GM23248 (cell line): ENCODE data around the gene ZBTB46.

ENCODE experiments used
- EZH2 ChIP-seq: fragments of 200-600 bp; sonication (generic); IDR thresholded peaks from 2 replicates; pipeline ENCODE4 v1.6.1; 2018; ENCODE audit warnings: antibody characterized with exemption, mild to moderate bottlenecking; ENCODE audit not compliant: insufficient read depth, poor library complexity, severe bottlenecking
- EZH2phosphoT487 ChIP-seq: fragments of 200-600 bp; sonication (generic); IDR thresholded peaks from 2 replicates; pipeline ENCODE4 v1.6.1; 2018; ENCODE audit warnings: antibody characterized with exemption, moderate library complexity, mild to moderate bottlenecking, low read depth; ENCODE audit not compliant: insufficient read depth

DNA sequence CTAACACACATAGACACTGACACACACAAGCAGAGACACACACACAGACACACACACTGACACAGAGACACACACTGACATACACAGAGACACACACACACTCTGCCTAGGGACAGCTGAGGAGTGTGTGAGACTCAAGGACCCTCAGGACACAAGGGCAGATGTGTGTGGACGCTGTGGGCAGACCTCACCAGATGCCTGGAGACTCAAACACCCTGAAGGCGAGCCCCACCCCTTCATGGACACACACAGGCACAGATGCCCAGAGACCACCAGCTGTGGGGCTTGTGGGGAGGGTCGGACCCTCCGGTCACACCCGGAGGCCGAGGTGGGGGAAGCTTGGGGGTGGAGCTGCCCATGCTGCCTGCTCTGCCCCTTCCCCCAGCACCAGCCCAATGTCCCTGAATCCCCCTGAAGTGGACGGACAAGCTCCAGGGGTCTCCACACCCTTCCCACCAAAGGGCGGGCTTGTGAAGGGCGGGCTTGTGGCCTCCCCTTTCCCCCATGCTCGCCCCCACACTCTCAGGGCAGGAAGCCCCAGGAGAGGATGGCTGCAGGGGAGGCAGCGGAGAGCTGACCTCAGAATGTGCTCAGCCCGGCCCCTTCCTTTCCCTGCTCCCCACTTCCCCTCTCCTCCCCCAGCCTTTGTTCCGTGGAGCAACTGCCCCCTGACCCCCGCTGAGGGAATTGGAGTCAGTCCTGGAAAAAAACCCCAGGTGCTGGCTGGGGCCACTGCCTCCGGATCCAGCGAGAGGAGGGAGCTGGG, 16.4 kb upstream of the ZBTB46 start:
- TF ChIP-seq EZH2phosphoT487: no peak
- no peak for TF ChIP-seq EZH2
